GM23338 (cell line): Measurements from ENCODE around the gene SPG7. TPM values are rescaled to one million over a fixed set of nuclear protein-coding genes. Genes with fewer than 3 reads are reported as not detected.

Source experiments
- ATAC-seq: fragments of 200-7000 bp; cut with Tn5 transposase; 3 replicates; pipeline ENCODE4 v1.9.1; 2020
- DNase-seq: peaks from one replicate; pipeline ENCODE4 v3.0.0-alpha.2; 2015; ENCODE audit warnings: low spot score
- H2AFZ ChIP-seq: fragments of 200-600 bp; sonication (generic); 2 replicates; pipeline ENCODE4 v1.8.0; 2016; ENCODE audit warnings: antibody characterized with exemption, mild to moderate bottlenecking, moderate library complexity
- H3F3A ChIP-seq: fragments of 200-600 bp; sonication (generic); replicated peaks from 2 replicates; pipeline ENCODE4 v1.8.0; 2017; ENCODE audit warnings: antibody characterized with exemption, mixed run types, low read depth
- H3K27ac ChIP-seq: fragments of 200-600 bp; sonication (generic); 2 replicates; pipeline ENCODE4 v1.6.1; 2016; ENCODE audit warnings: low read depth
- H3K27me3 ChIP-seq: fragments of 200-600 bp; sonication (generic); 2 replicates; pipeline ENCODE4 v1.8.0; 2016; ENCODE audit warnings: mild to moderate bottlenecking, mixed run types, moderate library complexity; ENCODE audit not compliant: insufficient read depth
- H3K36me3 ChIP-seq: fragments of 200-600 bp; sonication (generic); 2 replicates; pipeline ENCODE4 v1.8.0; 2016; ENCODE audit warnings: mild to moderate bottlenecking; ENCODE audit not compliant: insufficient read depth
- H3K4me1 ChIP-seq: fragments of 200-600 bp; sonication (generic); 2 replicates; pipeline ENCODE4 v1.8.0; 2016; ENCODE audit warnings: mild to moderate bottlenecking, moderate library complexity; ENCODE audit not compliant: insufficient read depth
- H3K4me2 ChIP-seq: fragments of 200-600 bp; sonication (generic); 2 replicates; pipeline ENCODE4 v1.7.1; 2017; ENCODE audit warnings: mixed run types
- H3K4me3 ChIP-seq: fragments of 200-600 bp; sonication (generic); 2 replicates; pipeline ENCODE4 v1.6.1; 2016; ENCODE audit warnings: mixed run types
- H3K79me2 ChIP-seq: fragments of 200-600 bp; sonication (generic); replicated peaks from 2 replicates; pipeline ENCODE4 v1.8.0; 2017; ENCODE audit warnings: mild to moderate bottlenecking; ENCODE audit not compliant: insufficient read depth
- H3K9me2 ChIP-seq: fragments of 200-600 bp; sonication (generic); 2 replicates; pipeline ENCODE4 v1.8.0; 2017; ENCODE audit not compliant: insufficient read depth
- H4K20me1 ChIP-seq: fragments of 200-600 bp; sonication (generic); replicated peaks from 2 replicates; pipeline ENCODE4 v1.8.0; 2017; ENCODE audit warnings: mild to moderate bottlenecking; ENCODE audit not compliant: insufficient read depth
- H3K27ac Mint-ChIP-seq: 2 replicates; pipeline ENCODE4 v1.8.0; 2020; ENCODE audit warnings: inconsistent platforms, mild to moderate bottlenecking, moderate library complexity, mixed read lengths
- H3K27me3 Mint-ChIP-seq: 3 replicates; pipeline ENCODE4 v1.8.0; 2022; ENCODE audit warnings: low read depth, mild to moderate bottlenecking, moderate library complexity, mixed read lengths, inconsistent platforms; ENCODE audit not compliant: insufficient read depth, poor library complexity
- H3K36me3 Mint-ChIP-seq: 3 replicates; pipeline ENCODE4 v1.8.0; 2021; ENCODE audit warnings: low read depth, mild to moderate bottlenecking, inconsistent platforms, moderate library complexity, mixed read lengths
- H3K4me1 Mint-ChIP-seq: 3 replicates; pipeline ENCODE4 v1.8.0; 2020; ENCODE audit warnings: mild to moderate bottlenecking, inconsistent platforms, mixed read lengths
- H3K4me3 Mint-ChIP-seq: 3 replicates; pipeline ENCODE4 v1.8.0; 2021; ENCODE audit warnings: moderate library complexity, mild to moderate bottlenecking, inconsistent platforms, mixed read lengths
- H3K9me3 Mint-ChIP-seq: 3 replicates; pipeline ENCODE4 v1.8.0; 2020; ENCODE audit warnings: moderate library complexity, mild to moderate bottlenecking, inconsistent platforms, mixed read lengths
- CREB1 ChIP-seq: fragments of 250-450 bp; sonication (Bioruptor Pico); IDR thresholded peaks from 2 replicates; pipeline ENCODE4 v1.5.0; 2020; ENCODE audit warnings: low read depth, mild to moderate bottlenecking, moderate library complexity
- EZH2 ChIP-seq: fragments of 200-600 bp; sonication (generic); IDR thresholded peaks from one replicate; pipeline ENCODE4 v1.8.0; 2017; ENCODE audit warnings: antibody characterized with exemption, mild to moderate bottlenecking, low read depth; ENCODE audit not compliant: unreplicated experiment
- POLR2AphosphoS5 ChIP-seq: IDR thresholded peaks from 2 replicates; pipeline ENCODE4 v1.6.1; 2016; ENCODE audit warnings: antibody characterized with exemption, low read depth
- ZNF331 ChIP-seq: fragments of 250-450 bp; sonication (Bioruptor Pico); IDR thresholded peaks from 2 replicates; pipeline ENCODE4 v1.5.0; 2020; ENCODE audit warnings: low read depth, mild to moderate bottlenecking, moderate library complexity
- polyA plus RNA-seq: library from polyadenylated mRNA; unstranded; fragments of >200 nt; fragmentation: Nextera tagmentation; extraction: Ambion mirVana; gene quantifications from 2 replicates; pipeline ENCODE4 v1.2.1, GENCODE V29; 2016
- total RNA-seq: library from RNA; depleted of rRNA; stranded (reverse); fragments of >200 nt; shearing (Covaris generic); gene quantifications from 2 replicates; pipeline ENCODE4 v1.2.3, GENCODE V29; 2014
- TF ChIP-seq, protein P1 (sequence below), 2 experiments: fragments of 200-600 bp in 1 of 2; sonication (generic) in 1 of 2; conservative IDR thresholded peaks; 2 replicates each; pipeline versions ENCODE4 v1.5.1 to v1.6.1; 2016 to 2017; ENCODE audit warnings: antibody characterized with exemption in 2 of 2, low read depth in 2 of 2, mild to moderate bottlenecking in 2 of 2, moderate library complexity in 1 of 2

Gene SPG7
- total and polyA plus RNA-seq, 2 experiments from 2014 or later = 77.1 to 267 TPM

DNA sequence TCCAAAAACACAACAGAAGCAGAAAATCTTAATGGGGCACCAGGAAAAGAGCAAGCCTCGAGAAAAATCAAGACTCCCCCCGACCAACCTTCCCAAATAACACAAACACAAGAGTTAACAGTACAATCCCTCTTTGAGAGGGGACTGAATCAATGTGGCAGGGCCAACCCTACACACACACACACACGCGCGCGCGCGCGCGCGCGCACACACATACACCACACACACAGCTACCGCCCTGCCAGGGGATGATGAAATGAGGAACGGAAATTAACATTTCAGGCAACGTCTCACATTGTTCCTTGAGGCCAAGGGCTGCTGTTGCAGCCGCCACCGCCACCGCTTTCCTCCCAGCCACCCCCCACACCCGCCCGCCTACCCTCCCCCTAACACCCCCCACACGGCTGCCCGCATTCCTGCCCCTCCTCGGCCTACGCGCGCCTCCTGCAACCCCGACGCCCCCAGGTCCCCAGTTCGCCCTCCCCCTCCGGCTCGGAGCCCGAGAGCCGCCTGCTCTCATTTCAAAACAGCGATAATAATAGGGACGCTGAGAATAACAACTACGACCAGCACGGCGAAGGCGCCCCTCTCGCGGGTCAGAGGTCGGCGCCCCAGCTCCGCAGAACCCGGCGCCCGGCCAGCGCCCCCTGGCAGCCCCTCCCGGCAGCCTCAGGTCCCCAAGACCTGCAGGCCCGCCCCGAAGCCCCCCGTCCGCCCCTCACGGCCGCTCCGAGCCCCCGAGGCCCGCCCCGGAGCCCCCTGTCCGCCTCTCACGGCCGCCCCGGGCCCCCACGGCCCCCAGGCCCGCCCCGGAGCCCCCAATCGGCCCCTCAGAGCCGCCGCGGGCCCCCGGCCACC lies 18.9 kb upstream of the SPG7 start:
- Histone ChIP-seq H3K27me3 (no peaks in the 10 kb centered on the region), H3K36me3 (no peaks in the 10 kb centered on the region; the same call in 1 of the 2 replicates), H3K9me2 (no peaks in the 10 kb centered on the region), H3F3A (peaks cover 11% of the 10 kb centered on the region; the same call in 1 of the 2 replicates), H3K27ac (peak overlapping the region; percentile 95), H4K20me1 (peaks cover 53% of the 10 kb centered on the region), H3K4me2 (peak overlapping the region; percentile 97), H3K4me3 (peak overlapping the region; percentile 83), H3K4me1 (peaks cover 54% of the 10 kb centered on the region), H2AFZ (no peak overlapping the region), H3K79me2 (peaks cover 64% of the 10 kb centered on the region)
- peaks cover 25% of the 10 kb centered on the region for H3K36me3 Mint-ChIP-seq
- H3K27ac Mint-ChIP-seq = peak overlapping the region; percentile 98
- H3K27me3 Mint-ChIP-seq = peaks cover 23% of the 10 kb centered on the region
- ATAC-seq = peak; percentile 17
- peak overlapping the region; percentile 92 for H3K4me3 Mint-ChIP-seq
- peaks cover 49% of the 10 kb centered on the region for H3K4me1 Mint-ChIP-seq
- TF ChIP-seq, protein P1, sequence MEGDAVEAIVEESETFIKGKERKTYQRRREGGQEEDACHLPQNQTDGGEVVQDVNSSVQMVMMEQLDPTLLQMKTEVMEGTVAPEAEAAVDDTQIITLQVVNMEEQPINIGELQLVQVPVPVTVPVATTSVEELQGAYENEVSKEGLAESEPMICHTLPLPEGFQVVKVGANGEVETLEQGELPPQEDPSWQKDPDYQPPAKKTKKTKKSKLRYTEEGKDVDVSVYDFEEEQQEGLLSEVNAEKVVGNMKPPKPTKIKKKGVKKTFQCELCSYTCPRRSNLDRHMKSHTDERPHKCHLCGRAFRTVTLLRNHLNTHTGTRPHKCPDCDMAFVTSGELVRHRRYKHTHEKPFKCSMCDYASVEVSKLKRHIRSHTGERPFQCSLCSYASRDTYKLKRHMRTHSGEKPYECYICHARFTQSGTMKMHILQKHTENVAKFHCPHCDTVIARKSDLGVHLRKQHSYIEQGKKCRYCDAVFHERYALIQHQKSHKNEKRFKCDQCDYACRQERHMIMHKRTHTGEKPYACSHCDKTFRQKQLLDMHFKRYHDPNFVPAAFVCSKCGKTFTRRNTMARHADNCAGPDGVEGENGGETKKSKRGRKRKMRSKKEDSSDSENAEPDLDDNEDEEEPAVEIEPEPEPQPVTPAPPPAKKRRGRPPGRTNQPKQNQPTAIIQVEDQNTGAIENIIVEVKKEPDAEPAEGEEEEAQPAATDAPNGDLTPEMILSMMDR (conservative IDR thresholded peaks at IDR 0.05; ENCODE audit: low read depth in 2 of 2) = peak in 1 of 2 experiments; percentile 41; a peak in 2 of 4 replicates
- TF ChIP-seq EZH2 (no peak), ZNF331 (CRISPR knock-in tag) (no peak), CREB1 (peak; percentile 51; the same call in 1 of the 2 replicates), POLR2AphosphoS5 (peak; percentile 39; the same call in 1 of the 2 replicates)
- peak; percentile 94 for DNase-seq
- H3K9me3 Mint-ChIP-seq = no peaks in the 10 kb centered on the region; the same call in 1 of the 3 replicates

DNA sequence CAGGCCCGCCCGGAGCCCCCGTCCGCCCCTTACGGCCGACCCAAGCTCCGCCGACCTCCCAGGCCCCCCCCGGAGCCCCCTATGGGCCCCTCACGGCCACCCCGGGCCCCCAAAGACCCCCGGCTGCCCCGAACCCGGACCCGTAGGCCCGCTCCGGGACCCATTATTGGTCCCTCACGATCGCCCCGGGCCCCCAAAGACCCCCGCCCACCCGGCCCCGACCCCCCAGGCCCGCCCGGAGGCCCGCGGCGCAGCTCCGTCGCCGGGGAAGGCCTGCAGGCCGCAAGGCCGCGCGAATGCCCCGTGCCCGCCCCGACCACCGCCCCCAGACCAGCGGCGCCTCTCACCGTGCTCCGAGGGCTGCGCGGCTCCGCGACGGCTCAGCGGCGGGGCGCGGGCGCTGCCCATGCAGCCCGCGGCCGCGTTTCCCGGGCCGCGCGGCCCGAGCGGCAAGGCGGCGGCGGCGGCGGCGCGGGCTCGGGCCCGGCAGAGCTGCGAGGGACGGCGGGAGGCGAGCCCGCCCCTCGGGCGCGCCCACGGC lies 18.2 kb upstream of the SPG7 start:
- DNase-seq (no peak), ATAC-seq (no peak)
- Mint-ChIP-seq H3K4me1 (peaks cover 42% of the 10 kb centered on the region), H3K9me3 (no peaks in the 10 kb centered on the region; the same call in 1 of the 3 replicates), H3K36me3 (peaks cover 23% of the 10 kb centered on the region), H3K27ac (no peak overlapping the region), H3K27me3 (peaks cover 23% of the 10 kb centered on the region), H3K4me3 (no peak overlapping the region; the same call in 2 of the 3 replicates)
- no peak overlapping the region for H3K4me2 ChIP-seq
- no peak for TF ChIP-seq CREB1
- H3K27ac ChIP-seq = no peak overlapping the region; the same call in 1 of the 2 replicates
- no peak overlapping the region for H2AFZ ChIP-seq
- peaks cover 57% of the 10 kb centered on the region for H3K79me2 ChIP-seq
- peaks cover 46% of the 10 kb centered on the region for H4K20me1 ChIP-seq
- H3K36me3 ChIP-seq = no peaks in the 10 kb centered on the region; the same call in 1 of the 2 replicates
- H3K27me3 ChIP-seq = no peaks in the 10 kb centered on the region
- peaks cover 47% of the 10 kb centered on the region for H3K4me1 ChIP-seq
- H3K9me2 ChIP-seq = no peaks in the 10 kb centered on the region
- H3K4me3 ChIP-seq = peak overlapping the region; percentile 83
- peaks cover 11% of the 10 kb centered on the region; the same call in 1 of the 2 replicates for H3F3A ChIP-seq
